Neutrophil (primary cell): ENCODE data around the gene AHCTF1.

Experiments
- H3K27ac ChIP-seq: fragments of 200-600 bp; sonication (generic); 2 replicates; pipeline ENCODE4 v1.5.1; 2016; ENCODE audit warnings: mild to moderate bottlenecking, moderate library complexity
- H3K27me3 ChIP-seq: fragments of 200-600 bp; sonication (generic); 2 replicates; pipeline ENCODE4 v1.6.0; 2016; ENCODE audit warnings: mild to moderate bottlenecking
- H3K36me3 ChIP-seq: fragments of 200-600 bp; sonication (generic); 2 replicates; pipeline ENCODE4 v1.5.1; 2017
- H3K4me1 ChIP-seq, 2 experiments: fragments of 200-600 bp in 1 of 2; sonication (generic) in 1 of 2; 1 replicate in 1 of 2; 2 replicates in 1 of 2; pipeline versions ENCODE4 v1.5.1 to v1.6.1; 2013 to 2016; ENCODE audit warnings: low read depth in 1 of 2, low read length in 1 of 2, mild to moderate bottlenecking in 1 of 2, moderate library complexity in 1 of 2; ENCODE audit not compliant: control insufficient read depth in 1 of 2, insufficient read depth in 1 of 2
- H3K4me3 ChIP-seq, 2 experiments: fragments of 200-600 bp in 1 of 2; sonication (generic) in 1 of 2; 1 replicate in 1 of 2; 2 replicates in 1 of 2; pipeline ENCODE4 v1.5.1; 2013 to 2016; ENCODE audit warnings: low read depth in 1 of 2, low read length in 1 of 2, mild to moderate bottlenecking in 1 of 2, moderate library complexity in 1 of 2
- H3K9me3 ChIP-seq: fragments of 200-600 bp; sonication (generic); 2 replicates; pipeline ENCODE4 v1.5.1; 2016
- TF ChIP-seq, protein P1 (sequence below): fragments of 200-600 bp; sonication (generic); IDR thresholded peaks from 2 replicates; pipeline ENCODE4 v1.5.1; 2016; ENCODE audit warnings: antibody characterized with exemption

The AHCTF1 gene

DNA sequence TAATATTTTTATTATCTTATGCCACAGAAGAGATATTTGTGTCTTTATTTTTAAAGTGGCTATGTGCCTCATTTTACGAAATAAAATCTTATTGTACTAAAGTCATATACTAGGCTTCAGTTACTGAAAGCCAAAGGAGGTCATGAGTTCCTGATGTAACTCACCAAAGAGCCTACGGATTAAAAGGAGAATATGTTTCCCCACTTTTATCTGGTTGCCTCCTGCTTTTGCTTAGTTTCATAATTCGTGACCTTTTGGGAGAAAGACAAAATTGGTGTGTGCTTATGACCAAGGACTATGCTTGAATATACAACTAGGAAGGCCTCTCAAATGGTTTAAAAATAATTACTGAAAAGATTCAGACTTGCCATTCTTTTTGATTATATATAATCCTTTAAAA lies 18.2 kb upstream of the AHCTF1 start:
- no peak overlapping the region for H3K4me3 ChIP-seq
- TF ChIP-seq, protein P1, sequence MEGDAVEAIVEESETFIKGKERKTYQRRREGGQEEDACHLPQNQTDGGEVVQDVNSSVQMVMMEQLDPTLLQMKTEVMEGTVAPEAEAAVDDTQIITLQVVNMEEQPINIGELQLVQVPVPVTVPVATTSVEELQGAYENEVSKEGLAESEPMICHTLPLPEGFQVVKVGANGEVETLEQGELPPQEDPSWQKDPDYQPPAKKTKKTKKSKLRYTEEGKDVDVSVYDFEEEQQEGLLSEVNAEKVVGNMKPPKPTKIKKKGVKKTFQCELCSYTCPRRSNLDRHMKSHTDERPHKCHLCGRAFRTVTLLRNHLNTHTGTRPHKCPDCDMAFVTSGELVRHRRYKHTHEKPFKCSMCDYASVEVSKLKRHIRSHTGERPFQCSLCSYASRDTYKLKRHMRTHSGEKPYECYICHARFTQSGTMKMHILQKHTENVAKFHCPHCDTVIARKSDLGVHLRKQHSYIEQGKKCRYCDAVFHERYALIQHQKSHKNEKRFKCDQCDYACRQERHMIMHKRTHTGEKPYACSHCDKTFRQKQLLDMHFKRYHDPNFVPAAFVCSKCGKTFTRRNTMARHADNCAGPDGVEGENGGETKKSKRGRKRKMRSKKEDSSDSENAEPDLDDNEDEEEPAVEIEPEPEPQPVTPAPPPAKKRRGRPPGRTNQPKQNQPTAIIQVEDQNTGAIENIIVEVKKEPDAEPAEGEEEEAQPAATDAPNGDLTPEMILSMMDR: no peak

DNA sequence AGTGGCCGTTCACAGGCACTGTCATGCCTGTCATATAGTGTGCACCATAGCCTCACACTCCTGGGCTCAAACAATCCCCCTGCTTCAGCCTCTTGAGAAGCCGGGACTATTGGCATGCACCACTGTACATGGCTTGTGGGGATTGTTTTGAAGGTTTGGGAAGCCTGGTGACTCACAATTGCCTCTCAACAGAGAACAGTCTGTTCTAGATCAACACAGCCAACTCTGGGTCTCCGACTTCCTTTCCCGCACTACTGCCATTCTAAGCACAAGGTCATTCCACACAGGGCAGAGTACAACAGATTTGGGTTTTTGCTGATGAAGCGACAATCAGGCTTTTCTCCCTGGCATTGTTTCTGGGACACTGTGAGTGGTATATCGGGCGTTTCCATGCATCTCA lies 15.5 kb upstream of the AHCTF1 start:
- Histone ChIP-seq H3K36me3 (no peaks in the 10 kb centered on the region), H3K27me3 (no peaks in the 10 kb centered on the region), H3K27ac (no peak overlapping the region), H3K4me1 (no peaks in the 10 kb centered on the region), H3K4me3 (no peak overlapping the region), H3K9me3 (no peaks in the 10 kb centered on the region)
- TF ChIP-seq, protein P1: no peak

More for the DNA sequence above, 18.2 kb upstream of the AHCTF1 start:
- H3K9me3 ChIP-seq: no peaks in the 10 kb centered on the region
- no peaks in the 10 kb centered on the region for H3K36me3 ChIP-seq
- H3K4me1 ChIP-seq: no peaks in the 10 kb centered on the region
- H3K27me3 ChIP-seq: no peaks in the 10 kb centered on the region
- H3K27ac ChIP-seq: no peak overlapping the region

DNA sequence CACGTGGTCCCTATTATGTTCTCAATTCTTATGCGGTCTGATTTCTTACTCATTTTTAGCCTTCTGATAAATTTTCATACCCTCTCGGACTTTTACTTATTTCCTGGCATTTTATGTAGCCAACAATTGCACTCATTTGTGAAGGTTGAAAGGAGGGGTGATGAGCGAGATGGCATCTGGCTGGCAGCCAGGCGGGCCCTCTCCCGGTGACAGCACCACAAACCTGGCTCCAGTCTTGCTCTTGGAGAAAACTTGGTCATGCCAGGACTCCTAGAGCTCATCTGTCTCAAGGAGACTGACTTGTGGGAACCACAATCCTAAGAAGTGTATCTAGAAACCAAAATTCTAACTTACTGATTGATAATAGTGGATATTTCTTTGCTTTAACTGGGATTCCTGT lies 14.6 kb upstream of the AHCTF1 start:
- no peaks in the 10 kb centered on the region for H3K9me3 ChIP-seq
- no peak overlapping the region for H3K4me3 ChIP-seq
- no peaks in the 10 kb centered on the region for H3K36me3 ChIP-seq
- H3K4me1 ChIP-seq: no peaks in the 10 kb centered on the region
- TF ChIP-seq, protein P1: no peak
- no peaks in the 10 kb centered on the region for H3K27me3 ChIP-seq
- H3K27ac ChIP-seq: no peak overlapping the region

DNA sequence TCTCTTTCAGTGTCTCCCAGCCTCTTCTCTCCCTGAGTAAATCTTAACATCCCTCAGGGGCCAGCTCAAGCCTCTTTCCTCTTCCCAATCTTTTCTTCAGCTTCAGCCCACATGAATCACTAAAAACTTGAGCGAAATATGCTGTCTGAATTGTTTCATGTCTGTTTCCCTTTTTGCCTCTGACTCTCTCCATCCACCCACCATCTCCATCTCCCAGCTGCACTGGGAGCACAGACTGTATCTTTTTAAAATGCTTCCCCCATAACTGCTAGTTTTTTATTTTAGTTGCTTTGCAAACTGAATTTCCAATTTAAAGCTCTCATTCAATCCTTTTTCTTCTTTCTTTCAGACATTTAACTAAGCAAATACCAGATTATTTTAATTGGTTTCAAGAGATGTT lies 3.0 kb upstream of the AHCTF1 start:
- no peaks in the 10 kb centered on the region for H3K9me3 ChIP-seq
- H3K36me3 ChIP-seq: no peaks in the 10 kb centered on the region
- no peak overlapping the region for H3K4me3 ChIP-seq
- TF ChIP-seq, protein P1: no peak
- H3K27me3 ChIP-seq: no peaks in the 10 kb centered on the region
- no peak overlapping the region for H3K27ac ChIP-seq
- peaks cover 14 to 19% of the 10 kb centered on the region in 2 experiments for H3K4me1 ChIP-seq

DNA sequence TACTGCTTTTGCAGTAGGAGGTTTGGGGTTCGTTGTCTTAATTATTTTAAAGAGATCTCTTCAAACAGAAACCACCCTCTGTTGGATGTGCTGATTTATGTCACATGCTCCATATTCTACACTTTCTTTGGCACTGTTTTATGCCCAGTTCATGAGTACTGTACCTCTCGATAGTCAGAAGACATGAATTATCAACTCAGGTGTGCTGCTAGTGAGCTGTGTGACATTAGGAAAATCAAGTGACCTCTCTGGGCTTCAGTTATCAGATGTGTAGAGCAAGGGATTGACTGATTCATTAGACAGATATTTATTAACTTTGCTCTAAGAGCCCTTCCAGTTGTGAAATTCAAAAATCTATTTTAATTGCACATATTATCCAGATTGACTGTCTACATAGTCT lies 2.1 kb upstream of the AHCTF1 start:
- TF ChIP-seq, protein P1: no peak

DNA sequence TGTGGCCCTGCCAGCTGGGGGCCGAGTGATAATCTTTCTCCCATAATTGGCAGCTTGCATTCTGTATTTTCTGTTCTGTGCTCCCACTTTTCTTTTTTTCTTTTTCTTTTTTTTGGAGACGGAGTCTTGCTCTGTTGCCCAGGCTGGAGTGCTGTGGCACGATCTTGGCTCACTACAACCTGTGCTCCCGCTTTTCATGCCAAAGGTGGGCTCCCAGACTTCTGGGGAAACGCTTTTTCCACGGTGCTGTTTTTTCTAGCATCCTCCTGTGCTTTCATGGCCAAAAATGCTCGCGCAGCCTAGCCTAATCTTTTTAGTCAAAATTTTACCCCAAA lies 585 bp upstream of the AHCTF1 start:
- peak overlapping the region; percentile 95 for H3K27ac ChIP-seq
- H3K27me3 ChIP-seq: no peaks in the 10 kb centered on the region
- H3K4me1 ChIP-seq: peaks cover 22 to 25% of the 10 kb centered on the region in 2 experiments
- TF ChIP-seq, protein P1: no peak
- H3K36me3 ChIP-seq: peaks cover 15% of the 10 kb centered on the region
- peak overlapping the region; percentile 88 to 97 for H3K4me3 ChIP-seq
- H3K9me3 ChIP-seq: no peaks in the 10 kb centered on the region

More for the DNA sequence above, 2.1 kb upstream of the AHCTF1 start:
- Histone ChIP-seq H3K27ac (no peak overlapping the region), H3K36me3 (peaks cover 3% of the 10 kb centered on the region), H3K4me3 (no peak overlapping the region), H3K4me1 (peaks cover 21 to 25% of the 10 kb centered on the region in 2 experiments), H3K27me3 (no peaks in the 10 kb centered on the region), H3K9me3 (no peaks in the 10 kb centered on the region)
